Suprapubic skin (tissue), 4 donors: Measurements from ENCODE around the gene BPHL.

Source experiments
- EP300 ChIP-seq: sonication (generic); formaldehyde crosslinking; IDR thresholded peaks from one replicate; pipeline ENCODE4 v1.6.1; 2017; ENCODE audit warnings: antibody characterized with exemption
- POLR2A ChIP-seq, 2 donors: fragments of 450-650 bp; IDR thresholded peaks; one replicate each; pipeline ENCODE4 v1.6.1; 2017; ENCODE audit warnings: antibody characterized with exemption in 2 of 2, mild to moderate bottlenecking in 2 of 2, moderate library complexity in 2 of 2
- POLR2AphosphoS5 ChIP-seq, 3 donors: sonication (generic); formaldehyde crosslinking; IDR thresholded peaks; one replicate each; pipeline ENCODE4 v1.6.1; 2017; ENCODE audit warnings: antibody characterized with exemption in 3 of 3
- TF ChIP-seq, protein P1 (sequence below), 2 donors: fragments of 200-600 bp in 1 of 2; fragments of 450-650 bp in 1 of 2; sonication (generic) in 1 of 2; IDR thresholded peaks; one replicate each; pipeline ENCODE4 v1.5.1; 2016 to 2019; ENCODE audit warnings: antibody characterized with exemption in 2 of 2, mild to moderate bottlenecking in 1 of 2, moderate library complexity in 1 of 2

DNA sequence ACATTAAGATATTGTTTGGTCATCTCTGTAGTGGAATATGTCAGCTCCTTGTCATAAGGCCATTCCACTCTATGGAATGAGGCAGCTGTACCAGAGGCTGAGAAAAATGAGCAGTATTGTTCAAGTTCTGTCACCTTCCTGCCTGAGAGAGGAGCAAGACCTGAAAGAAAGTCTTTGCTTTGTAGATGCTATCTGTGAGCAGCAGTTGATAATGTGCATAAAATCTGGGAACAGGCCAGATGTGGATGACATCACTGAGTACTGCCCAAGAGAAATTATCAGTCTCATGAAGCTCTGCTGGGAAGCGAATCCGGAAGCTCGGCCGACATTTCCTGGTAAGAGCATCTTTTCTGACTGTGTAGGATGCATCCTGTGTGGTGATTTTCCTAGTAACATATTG is 33.4 kb upstream of the BPHL start:
- TF ChIP-seq, protein P1, sequence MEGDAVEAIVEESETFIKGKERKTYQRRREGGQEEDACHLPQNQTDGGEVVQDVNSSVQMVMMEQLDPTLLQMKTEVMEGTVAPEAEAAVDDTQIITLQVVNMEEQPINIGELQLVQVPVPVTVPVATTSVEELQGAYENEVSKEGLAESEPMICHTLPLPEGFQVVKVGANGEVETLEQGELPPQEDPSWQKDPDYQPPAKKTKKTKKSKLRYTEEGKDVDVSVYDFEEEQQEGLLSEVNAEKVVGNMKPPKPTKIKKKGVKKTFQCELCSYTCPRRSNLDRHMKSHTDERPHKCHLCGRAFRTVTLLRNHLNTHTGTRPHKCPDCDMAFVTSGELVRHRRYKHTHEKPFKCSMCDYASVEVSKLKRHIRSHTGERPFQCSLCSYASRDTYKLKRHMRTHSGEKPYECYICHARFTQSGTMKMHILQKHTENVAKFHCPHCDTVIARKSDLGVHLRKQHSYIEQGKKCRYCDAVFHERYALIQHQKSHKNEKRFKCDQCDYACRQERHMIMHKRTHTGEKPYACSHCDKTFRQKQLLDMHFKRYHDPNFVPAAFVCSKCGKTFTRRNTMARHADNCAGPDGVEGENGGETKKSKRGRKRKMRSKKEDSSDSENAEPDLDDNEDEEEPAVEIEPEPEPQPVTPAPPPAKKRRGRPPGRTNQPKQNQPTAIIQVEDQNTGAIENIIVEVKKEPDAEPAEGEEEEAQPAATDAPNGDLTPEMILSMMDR (IDR thresholded peaks at IDR 0.05): no peak
- TF ChIP-seq POLR2A (IDR thresholded peaks at IDR 0.05) (no peak), POLR2AphosphoS5 (IDR thresholded peaks at IDR 0.05) (no peak), EP300 (no peak)
